Measurements from ENCODE around the gene MUC21.

DNA sequence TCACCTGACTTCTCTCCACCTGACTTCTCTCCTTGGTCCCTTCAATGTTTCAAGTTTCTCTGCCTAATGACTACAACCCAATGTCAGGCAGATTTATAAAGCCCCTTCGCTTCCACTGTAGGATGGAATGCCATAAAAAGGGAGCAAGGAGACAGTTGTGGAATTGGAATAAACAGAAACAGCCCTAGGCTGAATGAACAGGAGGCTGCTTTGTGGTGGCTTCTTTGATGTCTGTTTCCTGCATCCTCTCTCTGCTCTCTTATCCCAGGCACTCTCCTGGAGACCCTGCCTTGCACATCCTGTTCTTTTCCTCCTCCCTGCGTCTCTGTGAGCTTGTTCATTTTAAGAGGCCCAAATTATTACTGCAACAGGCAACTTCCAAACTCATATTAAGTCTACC, 25.8 kb upstream of the MUC21 start:
- TF ChIP-seq, protein P1, sequence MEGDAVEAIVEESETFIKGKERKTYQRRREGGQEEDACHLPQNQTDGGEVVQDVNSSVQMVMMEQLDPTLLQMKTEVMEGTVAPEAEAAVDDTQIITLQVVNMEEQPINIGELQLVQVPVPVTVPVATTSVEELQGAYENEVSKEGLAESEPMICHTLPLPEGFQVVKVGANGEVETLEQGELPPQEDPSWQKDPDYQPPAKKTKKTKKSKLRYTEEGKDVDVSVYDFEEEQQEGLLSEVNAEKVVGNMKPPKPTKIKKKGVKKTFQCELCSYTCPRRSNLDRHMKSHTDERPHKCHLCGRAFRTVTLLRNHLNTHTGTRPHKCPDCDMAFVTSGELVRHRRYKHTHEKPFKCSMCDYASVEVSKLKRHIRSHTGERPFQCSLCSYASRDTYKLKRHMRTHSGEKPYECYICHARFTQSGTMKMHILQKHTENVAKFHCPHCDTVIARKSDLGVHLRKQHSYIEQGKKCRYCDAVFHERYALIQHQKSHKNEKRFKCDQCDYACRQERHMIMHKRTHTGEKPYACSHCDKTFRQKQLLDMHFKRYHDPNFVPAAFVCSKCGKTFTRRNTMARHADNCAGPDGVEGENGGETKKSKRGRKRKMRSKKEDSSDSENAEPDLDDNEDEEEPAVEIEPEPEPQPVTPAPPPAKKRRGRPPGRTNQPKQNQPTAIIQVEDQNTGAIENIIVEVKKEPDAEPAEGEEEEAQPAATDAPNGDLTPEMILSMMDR (IDR thresholded peaks at IDR 0.05): no peak
- TF ChIP-seq POLR2A (IDR thresholded peaks at IDR 0.05): no peak
